Stimulated activated CD4-positive, alpha-beta T cell treated with anti-CD3 and anti-CD28 coated beads, Interleukin-15, amount 100 ng/mL, for 48 hours (primary cell): ENCODE data around the gene SPO11.
A peak's percentile ranks its signal among the peaks of the same experiment; 100 is the strongest.

ENCODE experiments used
- DNase-seq, 2 donors: peaks; one replicate each; pipeline ENCODE4 v3.0.0-alpha.2; 2020; ENCODE audit warnings: low read depth in 2 of 2

Gene SPO11

DNA sequence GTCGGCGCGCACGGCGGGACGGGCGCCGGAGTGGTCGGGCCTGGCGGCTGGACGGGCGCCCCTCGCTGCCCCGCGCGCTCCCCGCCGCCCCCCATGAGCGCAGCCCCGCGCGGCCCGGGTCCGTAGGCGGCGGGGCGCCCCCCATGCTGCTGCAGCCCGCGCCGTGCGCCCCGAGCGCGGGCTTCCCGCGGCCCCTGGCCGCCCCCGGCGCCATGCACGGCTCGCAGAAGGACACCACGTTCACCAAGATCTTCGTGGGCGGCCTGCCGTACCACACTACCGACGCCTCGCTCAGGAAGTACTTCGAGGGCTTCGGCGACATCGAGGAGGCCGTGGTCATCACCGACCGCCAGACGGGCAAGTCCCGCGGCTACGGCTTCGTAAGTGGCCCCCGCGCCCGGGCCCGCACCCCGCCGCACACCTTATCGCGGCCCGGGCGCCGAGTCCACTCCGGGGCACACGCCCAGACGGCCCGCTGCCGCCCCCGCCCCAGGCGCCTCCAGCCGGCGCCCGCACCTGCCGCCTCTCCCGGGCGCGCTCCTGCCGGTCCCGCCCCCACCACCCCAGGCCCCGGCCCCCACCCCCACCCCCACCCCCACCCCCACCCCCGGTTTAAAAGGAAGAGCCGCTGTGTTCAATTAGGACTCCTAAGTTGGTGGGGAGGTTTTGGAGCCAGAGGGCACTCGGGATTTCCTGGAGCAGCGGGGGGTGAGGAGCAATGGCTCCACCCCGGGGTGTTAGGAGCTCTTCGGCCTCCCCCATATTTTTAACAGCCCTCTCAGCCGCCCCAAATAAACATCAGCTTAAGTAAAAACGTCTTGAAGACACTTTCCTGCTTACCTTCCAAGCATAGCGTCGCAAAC lies 62.1 kb downstream of the SPO11 start:
- DNase-seq = no peak

DNA sequence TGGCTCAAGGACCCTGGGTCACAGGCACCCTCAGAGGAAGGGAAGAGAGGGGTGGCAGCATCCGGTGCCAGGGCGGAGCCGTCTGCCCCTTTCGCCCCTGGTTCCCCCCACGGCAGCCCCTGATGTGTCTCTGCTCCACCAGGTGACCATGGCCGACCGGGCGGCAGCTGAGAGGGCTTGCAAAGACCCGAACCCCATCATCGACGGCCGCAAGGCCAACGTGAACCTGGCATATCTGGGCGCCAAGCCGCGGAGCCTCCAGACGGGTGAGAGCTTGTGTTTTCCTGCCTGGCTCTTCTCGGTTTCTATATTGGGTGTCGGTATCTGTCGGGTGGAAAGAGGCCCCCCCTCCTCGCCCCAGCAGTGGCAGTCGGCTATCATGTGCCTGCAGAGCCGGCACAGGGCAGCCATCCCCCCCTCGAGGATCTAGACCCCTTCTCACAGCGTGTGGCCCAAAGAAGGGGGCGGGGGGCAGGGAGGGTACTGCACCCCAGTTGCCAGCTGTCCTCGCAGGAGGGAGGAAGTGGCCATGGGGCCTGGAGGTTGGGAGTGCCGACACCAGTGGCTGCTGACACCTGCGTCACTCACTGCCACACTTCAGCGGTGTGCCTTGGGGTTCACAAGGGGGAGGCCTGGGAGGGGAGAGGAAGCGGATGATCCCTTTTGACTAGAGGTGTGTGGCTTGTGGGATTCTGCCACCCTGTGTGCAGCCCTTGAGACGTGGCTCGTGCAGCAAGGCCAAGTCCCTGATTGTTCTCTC lies 63.1 kb downstream of the SPO11 start:
- DNase-seq = peak; percentile 52 to 64
